ENCODE results near the gene THRB.

DNA sequence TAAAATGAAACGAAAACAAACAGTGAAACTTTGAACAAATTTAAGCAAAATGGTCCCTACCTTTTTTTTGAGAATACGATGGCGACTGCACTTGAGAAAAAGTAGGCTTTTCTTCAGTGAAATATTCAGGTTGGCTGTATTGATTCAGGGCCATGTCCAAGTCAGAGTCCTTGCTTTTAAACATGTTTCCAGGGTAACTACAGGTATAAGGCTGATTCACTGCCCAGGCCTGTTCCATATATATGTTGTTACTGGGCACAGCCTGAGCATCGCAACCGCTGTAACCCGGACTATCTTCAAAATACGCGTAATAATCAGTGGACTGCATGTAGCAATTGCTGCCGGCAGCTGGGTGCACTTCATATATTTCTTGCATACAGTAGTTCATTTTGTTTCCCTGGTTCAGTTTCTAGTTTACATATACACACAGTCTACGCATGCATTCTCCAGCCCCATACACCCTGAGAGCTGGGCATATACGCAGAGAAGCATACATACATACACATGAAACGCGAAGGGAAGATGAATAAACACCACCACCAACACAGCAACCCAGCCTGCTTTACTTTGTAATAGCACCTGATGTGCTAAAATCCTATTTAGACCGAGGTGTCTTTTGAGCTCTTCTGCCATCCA is 329.6 kb downstream of the THRB start:
- TF ChIP-seq, protein P1, sequence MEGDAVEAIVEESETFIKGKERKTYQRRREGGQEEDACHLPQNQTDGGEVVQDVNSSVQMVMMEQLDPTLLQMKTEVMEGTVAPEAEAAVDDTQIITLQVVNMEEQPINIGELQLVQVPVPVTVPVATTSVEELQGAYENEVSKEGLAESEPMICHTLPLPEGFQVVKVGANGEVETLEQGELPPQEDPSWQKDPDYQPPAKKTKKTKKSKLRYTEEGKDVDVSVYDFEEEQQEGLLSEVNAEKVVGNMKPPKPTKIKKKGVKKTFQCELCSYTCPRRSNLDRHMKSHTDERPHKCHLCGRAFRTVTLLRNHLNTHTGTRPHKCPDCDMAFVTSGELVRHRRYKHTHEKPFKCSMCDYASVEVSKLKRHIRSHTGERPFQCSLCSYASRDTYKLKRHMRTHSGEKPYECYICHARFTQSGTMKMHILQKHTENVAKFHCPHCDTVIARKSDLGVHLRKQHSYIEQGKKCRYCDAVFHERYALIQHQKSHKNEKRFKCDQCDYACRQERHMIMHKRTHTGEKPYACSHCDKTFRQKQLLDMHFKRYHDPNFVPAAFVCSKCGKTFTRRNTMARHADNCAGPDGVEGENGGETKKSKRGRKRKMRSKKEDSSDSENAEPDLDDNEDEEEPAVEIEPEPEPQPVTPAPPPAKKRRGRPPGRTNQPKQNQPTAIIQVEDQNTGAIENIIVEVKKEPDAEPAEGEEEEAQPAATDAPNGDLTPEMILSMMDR (IDR thresholded peaks at IDR 0.05; ENCODE audit: low read length): no peak
- no peak for TF ChIP-seq EZH2 (IDR thresholded peaks at IDR 0.05; ENCODE audit: borderline replicate concordance, low read length)
